HepG2 (cell line): ENCODE measurements around the gene SYNDIG1. TPM values are rescaled to one million over a fixed set of nuclear protein-coding genes. Genes with fewer than 3 reads are reported as not detected.

Experiments used
- ATAC-seq: fragments of 200-7000 bp; cut with Tn5 transposase; 3 replicates; pipeline ENCODE4 v1.9.1; 2020; ENCODE audit warnings: mild to moderate bottlenecking, moderate library complexity
- BruUV-seq: library from RNA; stranded (reverse); fragments of 400-500 nt; replicated peaks from 2 replicates; lab custom pipeline; 2021; lab: Mats Ljungman, UMichigan
- CTCF ChIA-PET: fragments of 300-600 bp; formaldehyde crosslinking; extraction: SDS; loops from one replicate; lab custom pipeline; 2021; ENCODE audit warnings: low total read pairs, inconsistent platforms, low intra/inter-chr PET ratio; lab: Yijun Ruan, JAX
- POLR2A ChIA-PET: fragments of 350-600 bp; sonication (Branson Sonifier 250); formaldehyde crosslinking; loops from one replicate; lab custom pipeline; 2020; ENCODE audit warnings: antibody characterized with exemption, inconsistent platforms; lab: Yijun Ruan, JAX
- DNase-seq: peaks from one replicate; pipeline ENCODE4 v3.0.0-alpha.2; 2015; ENCODE audit warnings: low spot score
- FAIRE-seq: peaks from 3 replicates; lab custom pipeline; 2011; peaks lifted over from hg19 to GRCh38; lab: Jason Lieb, UNC
- H2AFZ ChIP-seq: one replicate; pipeline ENCODE4 v1.6.1; 2011; ENCODE audit warnings: low read length, inconsistent platforms
- H3K27ac ChIP-seq: fragments of 300-600 bp; 3 replicates; pipeline ENCODE4 v1.8.0; 2011; ENCODE audit warnings: mixed run types, mild to moderate bottlenecking, mixed read lengths, low read length, inconsistent platforms; ENCODE audit not compliant: insufficient read depth; ENCODE audit errors: extremely low read length
- H3K27me3 ChIP-seq, 2 experiments: fragments of 200-600 bp in 1 of 2; 2 replicates in 1 of 2; 3 replicates in 1 of 2; pipeline versions ENCODE4 v1.6.0 to v1.8.0; 2011; ENCODE audit warnings: low read length in 2 of 2, mild to moderate bottlenecking in 2 of 2, moderate library complexity in 2 of 2, inconsistent platforms in 1 of 2; ENCODE audit not compliant: insufficient read depth in 2 of 2, control insufficient read depth in 1 of 2
- H3K36me3 ChIP-seq, 2 experiments: fragments of 200-600 bp in 1 of 2; replicated peaks in 1 of 2; 2 replicates in 1 of 2; 3 replicates in 1 of 2; pipeline versions ENCODE4 v1.5.1 to v1.8.0; 2011; ENCODE audit warnings: low read length in 2 of 2, inconsistent platforms in 1 of 2; ENCODE audit not compliant: insufficient read depth in 2 of 2, control insufficient read depth in 1 of 2
- H3K4me1 ChIP-seq: 2 replicates; pipeline ENCODE4 v1.5.1; 2012; ENCODE audit warnings: low read length, inconsistent platforms; ENCODE audit not compliant: insufficient read depth
- H3K4me2 ChIP-seq: 2 replicates; pipeline ENCODE4 v1.6.0; 2011; ENCODE audit warnings: low read depth, low read length, inconsistent platforms
- H3K4me3 ChIP-seq, 3 experiments: fragments of 200-600 bp in 1 of 3; sonication (generic), shearing (Covaris generic) in 1 of 3; replicated peaks in 1 of 3; 2 replicates each; pipeline ENCODE4 v1.5.1; 2011 to 2016; ENCODE audit warnings: low read length in 3 of 3, inconsistent platforms in 2 of 3, low read depth in 2 of 3, mild to moderate bottlenecking in 2 of 3, control low read depth in 1 of 3, mixed read lengths in 1 of 3; ENCODE audit not compliant: insufficient read depth in 1 of 3
- H3K79me2 ChIP-seq: one replicate; pipeline ENCODE4 v1.6.1; 2011; ENCODE audit warnings: low read length, inconsistent platforms; ENCODE audit not compliant: insufficient read depth
- H3K9ac ChIP-seq: 2 replicates; pipeline ENCODE4 v1.6.0; 2011; ENCODE audit warnings: mild to moderate bottlenecking, low read depth, low read length, inconsistent platforms; ENCODE audit not compliant: insufficient read depth
- H3K9me3 ChIP-seq: 2 replicates; pipeline ENCODE4 v1.5.1; 2012; ENCODE audit warnings: mild to moderate bottlenecking, low read length
- H4K20me1 ChIP-seq: 2 replicates; pipeline ENCODE4 v1.6.0; 2011; ENCODE audit warnings: inconsistent platforms, mild to moderate bottlenecking, low read length, moderate library complexity; ENCODE audit not compliant: insufficient read depth
- GTF3A ChIP-seq: sonication (generic); formaldehyde crosslinking; conservative IDR thresholded peaks from 2 replicates; pipeline ENCODE4 v1.4.0; 2020; ENCODE audit warnings: mild to moderate bottlenecking, missing genetic modification reagents
- PATZ1 ChIP-seq: sonication (generic); formaldehyde crosslinking; IDR thresholded peaks from 2 replicates; pipeline ENCODE4 v1.4.0; 2020; ENCODE audit warnings: missing genetic modification reagents
- SNAI1 ChIP-seq: sonication (generic); formaldehyde crosslinking; IDR thresholded peaks from 2 replicates; pipeline ENCODE4 v1.5.0; 2020; ENCODE audit warnings: mild to moderate bottlenecking, missing genetic modification reagents, borderline replicate concordance
- TSC22D2 ChIP-seq: sonication (generic); formaldehyde crosslinking; IDR thresholded peaks from 2 replicates; pipeline ENCODE4 v1.5.1; 2020; ENCODE audit warnings: missing genetic modification reagents, mild to moderate bottlenecking, borderline replicate concordance
- ZBTB44 ChIP-seq: sonication (generic); formaldehyde crosslinking; IDR thresholded peaks from 2 replicates; pipeline ENCODE4 v1.4.0; 2020; ENCODE audit warnings: missing genetic modification reagents
- ZFX ChIP-seq: sonication (generic); formaldehyde crosslinking; IDR thresholded peaks from 2 replicates; pipeline ENCODE4 v1.4.0; 2020; ENCODE audit warnings: mild to moderate bottlenecking, low read depth, missing genetic modification reagents, moderate library complexity
- ZNF124 ChIP-seq: sonication (generic); formaldehyde crosslinking; IDR thresholded peaks from 2 replicates; pipeline ENCODE4 v1.4.0; 2020; ENCODE audit warnings: missing genetic modification reagents
- ZNF205 ChIP-seq: IDR thresholded peaks from 2 replicates; pipeline ENCODE4 v1.6.1; 2018; ENCODE audit warnings: missing biosample characterization, missing genetic modification reagents
- ZNF7 ChIP-seq: IDR thresholded peaks from 2 replicates; pipeline ENCODE4 v1.6.1; 2016; ENCODE audit warnings: missing biosample characterization, missing genetic modification reagents
- ZNF772 ChIP-seq: sonication (generic); formaldehyde crosslinking; IDR thresholded peaks from 2 replicates; pipeline ENCODE4 v1.5.0; 2020; ENCODE audit warnings: mild to moderate bottlenecking, missing genetic modification reagents
- WGBS: methylation state at CpG from one replicate; pipeline ENCODE4 v1.1.6; 2017; ENCODE audit warnings: low lambda C conversion rate; 5-methylcytosine and 5-hydroxymethylcytosine counted together
- in situ Hi-C: cut with HindIII; loops from 2 replicates; pipeline ENCODE4 v1.10.0; 2017; ENCODE audit warnings: low pct_unique_long_range_greater_than_20kb; ENCODE audit not compliant: extremely low pct_ligation_motif_present
- intact Hi-C: fragments of 100-400 bp; cut with micrococcal nuclease; formaldehyde crosslinking; loops from one replicate; pipeline ENCODE4 v1.10.0; 2022; ENCODE audit not compliant: unreplicated experiment
- polyA plus RNA-seq, 8 experiments: library from polyadenylated mRNA; depleted of rRNA in 3 of 8; stranded (reverse) in 7 of 8; unstranded in 1 of 8; fragments of >200 nt; fragmentation: Illumina TruSeq in 4 of 8; extraction: Trizol in 4 of 8; gene quantifications; 2 replicates each; pipeline versions ENCODE4 v1.2.1 to v1.2.3, GENCODE V29; 2011 to 2016; ENCODE audit warnings: low read depth in 4 of 8, missing spikeins in 1 of 8, mixed read lengths in 1 of 8; ENCODE audit not compliant: insufficient read depth in 1 of 8
- total RNA-seq, 5 experiments: library from RNA; depleted of rRNA; stranded (reverse); fragments of >200 nt; fragmentation: Illumina TruSeq; extraction: Trizol; gene quantifications; 2 replicates each; pipeline ENCODE4 v1.2.3, GENCODE V29; 2016; ENCODE audit warnings: low read depth in 1 of 5
- TF ChIP-seq, protein P1 (sequence below): sonication (generic); formaldehyde crosslinking; IDR thresholded peaks from 2 replicates; pipeline ENCODE4 v1.4.0; 2020; ENCODE audit warnings: missing genetic modification reagents
- TF ChIP-seq, protein P2 (sequence below): sonication (generic); formaldehyde crosslinking; IDR thresholded peaks from 2 replicates; pipeline ENCODE4 v1.8.0; 2022; ENCODE audit warnings: missing genetic modification reagents, mild to moderate bottlenecking, inconsistent platforms, borderline replicate concordance
- TF ChIP-seq, protein P3 (sequence below): sonication (generic); formaldehyde crosslinking; IDR thresholded peaks from 2 replicates; pipeline ENCODE4 v1.8.1; 2022; ENCODE audit warnings: low read depth, mild to moderate bottlenecking, missing genetic modification reagents

The SYNDIG1 gene
- total and polyA plus RNA-seq, 2 of the 13 experiments (the other 11 are each of a cell fraction or from before 2014, with no cell fraction given): not detected

- TF ChIP-seq ZBTB44 (CRISPR knock-in tag) (no peak), SNAI1 (CRISPR knock-in tag) (no peak)
These were observed 179.5 kb downstream of the SYNDIG1 start (continued) for GRCh38 chr20:24648919-24649318.

DNA sequence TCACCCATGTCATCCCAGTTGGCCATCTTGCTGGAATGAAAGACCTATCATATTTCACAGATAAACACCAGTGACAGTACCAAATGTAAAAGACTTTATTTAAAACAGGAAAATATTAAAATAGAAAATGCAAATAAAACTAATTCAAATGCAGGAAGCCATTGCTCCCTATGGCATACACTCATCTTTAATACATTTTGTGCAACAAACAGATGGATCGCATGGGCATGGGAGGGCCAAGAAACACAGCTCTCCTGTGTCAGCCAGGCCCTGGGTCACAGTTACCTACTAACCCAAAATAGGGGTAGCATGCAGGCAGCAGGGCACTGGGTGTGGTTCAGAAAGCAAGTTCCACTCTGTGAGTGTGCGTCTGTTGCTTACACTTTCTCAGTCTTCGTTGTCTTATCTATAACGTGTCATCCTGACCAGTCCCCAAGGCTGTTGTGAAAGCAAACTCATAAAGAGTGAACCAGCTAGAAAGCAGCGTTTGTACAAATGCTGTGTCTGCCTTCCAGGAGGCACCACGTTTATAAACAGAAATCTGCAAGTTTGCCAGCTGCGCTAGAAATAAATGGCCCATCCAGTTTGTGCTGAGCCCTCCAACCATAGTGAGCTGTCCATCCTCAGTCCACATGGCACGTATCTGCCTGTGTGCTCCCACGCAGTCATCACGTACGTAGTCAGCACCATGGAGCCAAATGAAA, 180.5 kb downstream of the SYNDIG1 start:
- Histone ChIP-seq H3K27me3 (peaks cover 6 to 24% of the 10 kb centered on the region in 2 experiments; a peak in 4 of 5 replicates), H3K79me2 (no peaks in the 10 kb centered on the region), H3K9me3 (no peaks in the 10 kb centered on the region), H3K27ac (no peak overlapping the region), H3K4me2 (no peak overlapping the region), H3K4me3 (no peak overlapping the region), H3K4me1 (no peaks in the 10 kb centered on the region), H3K36me3 (no peaks in the 10 kb centered on the region), H2AFZ (no peak overlapping the region), H4K20me1 (no peaks in the 10 kb centered on the region), H3K9ac (no peak overlapping the region)
- ChIA-PET POLR2A (no interaction called here), CTCF (no interaction called here)
- ATAC-seq: no peak
- no peak for DNase-seq
- 40% methylated on average over 11 of the region's 11 CpGs for WGBS
- in situ Hi-C loops (no loop called here), intact Hi-C loops (no loop called here)
- no peak for FAIRE-seq
- BruUV-seq: no TSS peak
- TF ChIP-seq ZNF124 (CRISPR knock-in tag) (no peak), ZNF7 (CRISPR knock-in tag) (no peak), PATZ1 (CRISPR knock-in tag) (no peak), ZFX (CRISPR knock-in tag) (no peak), ZNF772 (CRISPR knock-in tag) (no peak), TSC22D2 (CRISPR knock-in tag) (no peak), ZNF205 (CRISPR knock-in tag) (no peak), GTF3A (no peak)
- TF ChIP-seq, protein P1, sequence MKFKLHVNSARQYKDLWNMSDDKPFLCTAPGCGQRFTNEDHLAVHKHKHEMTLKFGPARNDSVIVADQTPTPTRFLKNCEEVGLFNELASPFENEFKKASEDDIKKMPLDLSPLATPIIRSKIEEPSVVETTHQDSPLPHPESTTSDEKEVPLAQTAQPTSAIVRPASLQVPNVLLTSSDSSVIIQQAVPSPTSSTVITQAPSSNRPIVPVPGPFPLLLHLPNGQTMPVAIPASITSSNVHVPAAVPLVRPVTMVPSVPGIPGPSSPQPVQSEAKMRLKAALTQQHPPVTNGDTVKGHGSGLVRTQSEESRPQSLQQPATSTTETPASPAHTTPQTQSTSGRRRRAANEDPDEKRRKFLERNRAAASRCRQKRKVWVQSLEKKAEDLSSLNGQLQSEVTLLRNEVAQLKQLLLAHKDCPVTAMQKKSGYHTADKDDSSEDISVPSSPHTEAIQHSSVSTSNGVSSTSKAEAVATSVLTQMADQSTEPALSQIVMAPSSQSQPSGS (CRISPR knock-in tag): no peak
- TF ChIP-seq, protein P2, sequence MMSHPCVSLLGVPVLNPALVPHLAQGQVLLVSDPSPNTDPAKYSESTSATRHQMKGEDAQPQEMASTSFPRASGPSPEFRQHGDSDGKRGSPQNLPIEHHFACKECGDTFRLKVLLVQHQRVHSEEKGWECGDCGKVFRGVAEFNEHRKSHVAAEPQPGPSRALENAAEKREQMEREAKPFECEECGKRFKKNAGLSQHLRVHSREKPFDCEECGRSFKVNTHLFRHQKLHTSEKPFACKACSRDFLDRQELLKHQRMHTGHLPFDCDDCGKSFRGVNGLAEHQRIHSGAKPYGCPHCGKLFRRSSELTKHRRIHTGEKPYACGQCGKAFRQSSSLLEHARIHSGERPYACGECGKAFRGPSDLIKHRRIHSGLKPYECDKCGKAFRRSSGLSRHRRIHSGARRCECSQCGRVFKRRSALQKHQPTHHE (CRISPR knock-in tag): no peak
- TF ChIP-seq, protein P3, sequence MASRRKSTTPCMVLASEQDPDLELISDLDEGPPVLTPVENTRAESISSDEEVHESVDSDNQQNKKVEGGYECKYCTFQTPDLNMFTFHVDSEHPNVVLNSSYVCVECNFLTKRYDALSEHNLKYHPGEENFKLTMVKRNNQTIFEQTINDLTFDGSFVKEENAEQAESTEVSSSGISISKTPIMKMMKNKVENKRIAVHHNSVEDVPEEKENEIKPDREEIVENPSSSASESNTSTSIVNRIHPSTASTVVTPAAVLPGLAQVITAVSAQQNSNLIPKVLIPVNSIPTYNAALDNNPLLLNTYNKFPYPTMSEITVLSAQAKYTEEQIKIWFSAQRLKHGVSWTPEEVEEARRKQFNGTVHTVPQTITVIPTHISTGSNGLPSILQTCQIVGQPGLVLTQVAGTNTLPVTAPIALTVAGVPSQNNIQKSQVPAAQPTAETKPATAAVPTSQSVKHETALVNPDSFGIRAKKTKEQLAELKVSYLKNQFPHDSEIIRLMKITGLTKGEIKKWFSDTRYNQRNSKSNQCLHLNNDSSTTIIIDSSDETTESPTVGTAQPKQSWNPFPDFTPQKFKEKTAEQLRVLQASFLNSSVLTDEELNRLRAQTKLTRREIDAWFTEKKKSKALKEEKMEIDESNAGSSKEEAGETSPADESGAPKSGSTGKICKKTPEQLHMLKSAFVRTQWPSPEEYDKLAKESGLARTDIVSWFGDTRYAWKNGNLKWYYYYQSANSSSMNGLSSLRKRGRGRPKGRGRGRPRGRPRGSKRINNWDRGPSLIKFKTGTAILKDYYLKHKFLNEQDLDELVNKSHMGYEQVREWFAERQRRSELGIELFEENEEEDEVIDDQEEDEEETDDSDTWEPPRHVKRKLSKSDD (CRISPR knock-in tag): no peak
